Activated CD4-positive, alpha-beta T cell treated with anti-CD3 and anti-CD28 coated beads, Interleukin-2, amount 50 U/mL, for 4 hours (primary cell): Measurements from ENCODE around the gene PSMA3.
A peak's percentile ranks its signal among the peaks of the same experiment; 100 is the strongest.
"Not testable (repeated sequence)": the region's sequence is repeated elsewhere in the genome, so short reads cannot be mapped to it uniquely, and the experiment has no call there.

Experiments used
- DNase-seq, 2 experiments: peaks; one replicate each; pipeline ENCODE4 v3.0.0-alpha.2; 2020

Gene PSMA3

GRCh38 chr14:58244556-58245387, at the start of gene PSMA3:
PSMA3 (plus strand) TSS chr14:58244843; CDS start chr14:58244921, 78 bp downstream.
- peak; percentile 97 for DNase-seq

GRCh38 chr14:58196198-58196597, 48.4 kb upstream of the PSMA3 start:
- DNase-seq = no peak

- no peak for DNase-seq
Measured at GRCh38 chr14:58198086-58198485, 46.6 kb upstream of the PSMA3 start.

- DNase-seq = peak; percentile 79 to 81
Measured at GRCh38 chr14:58199726-58200479, 44.7 kb upstream of the PSMA3 start, which contains the start of gene ACTR10. ACTR10 (plus strand) TSS chr14:58200149; CDS start chr14:58200218, 69 bp downstream.

- no peak for DNase-seq
Measured at GRCh38 chr14:58200480-58200841, 44.2 kb upstream of the PSMA3 start.

- DNase-seq = no peak
Measured at GRCh38 chr14:58200846-58201245, 43.8 kb upstream of the PSMA3 start.

- no peak for DNase-seq
Measured at GRCh38 chr14:58213176-58213575, 31.5 kb upstream of the PSMA3 start.

- no peak for DNase-seq
Measured at GRCh38 chr14:58215191-58215914, 29.3 kb upstream of the PSMA3 start.

- no peak for DNase-seq
Measured at GRCh38 chr14:58216544-58216943, 28.1 kb upstream of the PSMA3 start.

GRCh38 chr14:58227096-58227819, 17.4 kb upstream of the PSMA3 start:
- no peak for DNase-seq

- no peak for DNase-seq
Measured at GRCh38 chr14:58238252-58239243, 6.1 kb upstream of the PSMA3 start.

- DNase-seq = peak; percentile 80
Measured at GRCh38 chr14:58239244-58240195, 5.1 kb upstream of the PSMA3 start.

- no peak for DNase-seq
Measured at GRCh38 chr14:58243790-58244555, 670 bp upstream of the PSMA3 start.

GRCh38 chr14:58245562-58245961, 919 bp downstream of the PSMA3 start:
- DNase-seq = no peak

GRCh38 chr14:58249611-58250010, 5.0 kb downstream of the PSMA3 start:
- DNase-seq = no peak

- DNase-seq = no peak
Measured at GRCh38 chr14:58258156-58258555, 13.5 kb downstream of the PSMA3 start.

GRCh38 chr14:58262005-58262404, 17.4 kb downstream of the PSMA3 start:
- not testable (repeated sequence) for DNase-seq

GRCh38 chr14:58265401-58265800, 20.8 kb downstream of the PSMA3 start:
- DNase-seq = no peak

- no peak for DNase-seq
Measured at GRCh38 chr14:58270628-58271027, 26.0 kb downstream of the PSMA3 start.
